GM21381 (cell line): ENCODE data around the gene BCAP31.

ENCODE experiments used
- ATAC-seq: cut with Tn5 transposase; IDR thresholded peaks from one replicate; pipeline ENCODE4 v1.9.1; 2021; ENCODE audit warnings: mild to moderate bottlenecking, moderate library complexity; ENCODE audit not compliant: unreplicated experiment

BCAP31 gene

GRCh38 chrX:153724252-153725038 is at the start of gene BCAP31, which contains the start of gene ABCD1:
Gene BCAP31 (minus strand): TSS chrX:153724387. CDS start chrX:153723244, 1,143 bp downstream.
Gene ABCD1 (plus strand): TSS chrX:153724856. CDS start chrX:153725267, 411 bp downstream.
- ATAC-seq: peak; percentile 54

DNA sequence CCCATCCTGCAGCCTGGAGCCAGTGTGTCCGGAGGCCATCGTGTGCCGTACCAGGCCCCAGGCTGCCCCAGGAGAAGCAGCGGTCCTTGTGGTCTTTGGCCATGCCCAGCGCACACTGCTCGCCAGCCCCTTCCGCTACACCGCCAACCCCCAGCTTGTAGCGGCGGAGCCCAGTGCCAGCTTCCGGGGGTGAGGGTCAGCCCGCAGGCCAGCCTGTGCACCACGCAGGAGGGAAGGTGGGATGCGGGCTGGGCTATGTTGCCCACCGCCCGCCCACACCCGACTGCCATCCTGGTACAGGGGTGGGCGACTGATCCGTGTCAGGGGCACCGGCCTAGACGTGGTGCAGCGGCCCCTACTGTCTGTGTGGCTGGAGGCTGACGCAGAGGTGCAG is 49.0 kb upstream of the BCAP31 start:
- ATAC-seq: no peak

- no peak for ATAC-seq
Observed at GRCh38 chrX:153772316-153773217, 48.4 kb upstream of the BCAP31 start.

GRCh38 chrX:153771415-153772315 is 47.5 kb upstream of the BCAP31 start:
- no peak for ATAC-seq

DNA sequence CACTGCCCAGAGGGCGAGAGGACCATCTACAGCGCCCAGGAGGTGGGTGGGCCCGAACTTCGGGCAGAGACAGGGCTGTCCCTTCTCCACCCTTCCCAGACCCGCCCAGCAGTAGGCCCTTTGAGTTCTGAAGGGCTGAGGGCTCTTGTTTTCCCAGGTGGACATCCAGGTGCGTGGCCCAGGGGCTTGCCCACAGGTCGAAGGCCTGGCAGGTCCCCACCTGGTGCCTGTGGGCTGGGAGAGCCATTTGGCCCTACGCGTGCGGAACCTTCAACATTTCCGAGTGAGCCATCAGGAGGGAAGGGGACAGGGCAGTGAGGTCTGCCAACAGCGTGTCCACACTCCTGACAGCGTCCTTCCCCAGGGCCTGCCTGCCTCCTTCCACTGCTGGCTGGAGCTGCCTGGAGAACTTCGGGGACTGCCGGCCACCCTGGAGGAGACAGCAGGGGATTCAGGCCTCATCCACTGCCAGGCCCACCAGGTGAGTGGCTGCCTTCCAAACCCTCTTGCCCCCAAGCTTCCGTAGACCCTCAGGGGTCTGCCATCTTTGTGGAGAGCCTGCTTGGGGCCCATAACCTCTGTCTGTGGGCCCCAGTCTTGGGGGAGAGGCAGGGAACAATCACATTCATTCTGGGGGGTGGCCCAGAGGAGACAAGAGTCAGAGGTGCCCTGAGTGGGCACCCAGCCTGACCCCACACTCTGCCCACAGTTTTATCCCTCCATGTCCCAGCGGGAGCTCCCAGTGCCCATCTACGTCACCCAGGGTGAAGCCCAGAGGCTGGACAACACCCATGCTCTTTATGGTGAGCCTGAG is 46.6 kb upstream of the BCAP31 start:
- no peak for ATAC-seq

- no peak for ATAC-seq
Observed at GRCh38 chrX:153769865-153770600, 45.8 kb upstream of the BCAP31 start.

DNA sequence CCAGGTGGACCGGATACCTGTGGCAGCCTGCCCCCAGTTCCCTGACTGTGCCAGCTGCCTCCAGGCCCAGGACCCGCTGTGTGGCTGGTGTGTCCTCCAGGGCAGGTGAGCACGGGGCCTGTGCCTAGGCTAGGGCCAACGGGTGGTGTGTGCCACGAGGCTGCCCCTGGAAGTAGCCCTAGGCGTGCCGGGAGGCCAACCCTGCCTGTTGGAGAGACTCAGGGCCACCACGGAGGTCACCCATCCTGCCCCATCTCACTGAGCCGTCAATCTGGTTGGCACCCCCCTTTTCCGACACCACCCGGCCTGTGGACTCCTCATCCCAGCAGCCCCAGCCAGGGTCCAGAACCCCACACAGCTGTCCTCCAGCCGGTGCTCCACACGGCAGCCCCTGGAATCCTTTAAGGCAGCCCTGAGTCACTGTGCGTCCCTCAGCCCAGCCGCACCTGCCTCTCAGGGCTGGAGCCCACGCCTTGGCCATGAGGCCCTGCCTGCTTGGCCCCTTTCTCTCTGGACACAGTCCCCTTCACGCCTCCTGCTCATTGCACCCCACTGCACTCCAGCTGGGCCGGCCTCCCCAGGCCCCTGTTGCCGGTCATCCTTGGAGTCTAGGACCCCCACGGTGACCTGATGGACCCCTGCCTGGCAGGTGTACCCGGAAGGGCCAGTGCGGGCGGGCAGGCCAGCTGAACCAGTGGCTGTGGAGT is 45.1 kb upstream of the BCAP31 start:
- no peak for ATAC-seq

GRCh38 chrX:153768311-153769157 is 44.3 kb upstream of the BCAP31 start:
- ATAC-seq: no peak

DNA sequence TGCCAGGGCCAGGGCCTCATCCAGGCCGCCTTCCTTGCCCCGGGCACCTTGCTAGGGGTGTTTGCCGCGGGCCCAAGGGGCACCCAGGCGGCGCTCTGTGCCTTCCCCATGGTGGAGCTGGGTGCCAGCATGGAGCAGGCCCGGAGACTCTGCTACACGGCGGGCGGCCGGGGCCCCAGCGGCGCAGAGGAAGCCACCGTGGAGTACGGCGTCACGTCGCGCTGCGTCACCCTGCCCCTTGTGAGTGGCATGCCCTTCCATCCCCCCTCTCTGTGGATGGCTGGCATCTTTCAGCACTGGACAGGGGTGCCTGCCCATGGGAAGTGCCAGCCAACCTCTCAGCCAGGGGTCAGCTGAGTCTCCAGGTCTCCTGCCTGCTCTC is 43.5 kb upstream of the BCAP31 start:
- ATAC-seq: no peak

DNA sequence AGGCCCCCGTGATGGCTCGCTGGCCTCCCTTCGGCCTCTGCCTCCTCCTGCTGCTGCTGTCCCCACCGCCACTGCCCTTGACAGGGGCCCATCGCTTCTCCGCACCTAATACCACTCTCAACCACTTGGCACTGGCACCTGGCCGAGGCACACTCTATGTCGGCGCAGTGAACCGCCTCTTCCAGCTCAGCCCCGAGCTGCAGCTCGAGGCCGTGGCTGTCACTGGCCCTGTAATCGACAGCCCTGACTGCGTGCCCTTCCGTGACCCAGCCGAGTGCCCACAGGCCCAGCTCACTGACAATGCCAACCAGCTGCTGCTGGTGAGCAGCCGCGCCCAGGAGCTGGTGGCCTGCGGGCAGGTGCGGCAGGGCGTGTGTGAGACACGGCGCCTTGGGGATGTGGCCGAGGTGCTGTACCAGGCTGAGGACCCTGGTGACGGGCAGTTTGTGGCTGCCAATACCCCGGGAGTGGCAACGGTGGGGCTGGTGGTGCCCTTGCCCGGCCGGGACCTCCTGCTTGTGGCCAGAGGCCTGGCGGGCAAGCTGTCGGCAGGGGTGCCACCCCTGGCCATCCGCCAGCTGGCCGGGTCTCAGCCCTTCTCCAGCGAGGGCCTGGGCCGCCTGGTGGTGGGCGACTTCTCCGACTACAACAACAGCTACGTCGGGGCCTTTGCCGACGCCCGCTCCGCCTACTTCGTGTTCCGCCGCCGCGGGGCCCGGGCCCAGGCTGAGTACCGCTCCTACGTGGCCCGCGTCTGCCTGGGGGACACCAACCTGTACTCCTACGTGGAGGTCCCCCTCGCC is 42.9 kb upstream of the BCAP31 start:
- no peak for ATAC-seq

GRCh38 chrX:153766098-153766817 is 42.1 kb upstream of the BCAP31 start:
- ATAC-seq: no peak

GRCh38 chrX:153765138-153766079 is 41.2 kb upstream of the BCAP31 start:
- no peak for ATAC-seq

- no peak for ATAC-seq
Observed at GRCh38 chrX:153764786-153765137, 40.6 kb upstream of the BCAP31 start.

DNA sequence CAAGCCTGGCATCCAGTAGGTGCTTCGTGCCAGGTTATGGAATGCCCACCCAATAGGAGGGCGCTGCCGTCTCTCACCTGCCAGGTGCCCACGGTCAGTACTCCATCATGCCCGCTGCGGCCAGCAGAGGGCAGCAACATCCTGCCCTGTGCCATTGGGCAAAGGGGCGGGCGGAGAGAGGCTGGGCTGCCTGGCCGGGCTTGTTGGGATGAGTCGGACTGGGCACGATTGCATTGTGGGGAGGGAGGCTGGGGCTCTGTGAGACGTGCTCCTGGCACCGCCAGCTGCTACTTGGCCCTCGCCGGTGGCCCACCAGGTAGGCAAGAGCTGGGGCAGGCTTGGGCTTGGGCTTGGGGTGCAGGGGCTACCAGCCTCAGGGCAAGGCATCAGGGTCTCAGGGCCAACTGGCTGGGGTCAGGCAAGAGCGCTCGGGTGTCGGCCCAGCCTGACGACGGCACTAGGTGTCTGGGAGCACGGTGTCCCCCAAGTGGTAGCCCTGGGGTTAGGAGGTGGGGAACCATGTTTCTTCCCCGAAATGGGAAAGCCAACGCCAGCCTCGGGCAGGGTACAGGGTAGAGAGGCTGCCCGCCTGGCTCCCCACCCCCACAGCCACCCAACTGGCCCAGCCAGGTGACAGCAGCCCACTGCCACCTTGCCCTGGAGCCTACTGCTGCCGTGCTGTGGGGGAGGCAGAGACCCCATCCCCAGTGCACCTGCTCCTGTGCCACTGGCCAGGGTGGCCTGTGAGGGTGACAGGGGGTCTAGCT is 40.0 kb upstream of the BCAP31 start, which contains the start of gene PLXNB3:
Gene PLXNB3 (plus strand): TSS at position 261 of the 767 bp plus-strand sequence. CDS start 1,287 bp downstream, outside the sequence.
- no peak for ATAC-seq
